Neural cell (in vitro differentiated cells): Measurements from ENCODE around the gene SS18L1. TPM values are rescaled to one million over a fixed set of nuclear protein-coding genes. Genes with fewer than 3 reads are reported as not detected.

Experiments used
- H2AFZ ChIP-seq: fragments of 200-600, 300-800 bp; sonication (generic), shearing (Covaris generic); 2 replicates; pipeline ENCODE4 v1.6.0; 2014; ENCODE audit warnings: low read depth, mild to moderate bottlenecking, antibody characterized with exemption, low read length, moderate library complexity
- H3F3A ChIP-seq: fragments of 200-600 bp; shearing (Covaris generic); 2 replicates; pipeline ENCODE4 v1.6.1; 2016; ENCODE audit warnings: mild to moderate bottlenecking, moderate library complexity, mixed read lengths, antibody characterized with exemption, low read length; ENCODE audit not compliant: insufficient read depth, poor library complexity, severe bottlenecking
- H3K27ac ChIP-seq: fragments of 200-600, 300-800 bp; sonication (generic), shearing (Covaris generic); 2 replicates; pipeline ENCODE4 v1.5.1; 2014; ENCODE audit warnings: mild to moderate bottlenecking, low read length, moderate library complexity
- H3K27me3 ChIP-seq: fragments of 300-800, 200-600 bp; sonication (generic), shearing (Covaris generic); 2 replicates; pipeline ENCODE4 v1.6.0; 2014; ENCODE audit warnings: mild to moderate bottlenecking, low read depth, low read length, moderate library complexity; ENCODE audit not compliant: insufficient read depth
- H3K36me3 ChIP-seq: fragments of 300-800, 200-600 bp; sonication (generic), shearing (Covaris generic); 2 replicates; pipeline ENCODE4 v1.5.1; 2014; ENCODE audit warnings: mild to moderate bottlenecking, antibody characterized with exemption, low read length, moderate library complexity; ENCODE audit not compliant: insufficient read depth
- H3K4me2 ChIP-seq: fragments of 300-800, 200-600 bp; sonication (generic), shearing (Covaris generic); 2 replicates; pipeline ENCODE4 v1.6.0; 2014; ENCODE audit warnings: mild to moderate bottlenecking, low read length
- H3K4me3 ChIP-seq: fragments of 300-800, 200-600 bp; sonication (generic), shearing (Covaris generic); 2 replicates; pipeline ENCODE4 v1.5.1; 2014; ENCODE audit warnings: mild to moderate bottlenecking, low read length, moderate library complexity
- H3K79me2 ChIP-seq: fragments of 200-600 bp; shearing (Covaris generic); replicated peaks from 2 replicates; pipeline ENCODE4 v1.6.0; 2014; ENCODE audit warnings: mild to moderate bottlenecking, low read length, moderate library complexity; ENCODE audit not compliant: insufficient read depth
- H3K9ac ChIP-seq: fragments of 300-800, 200-600 bp; sonication (generic), shearing (Covaris generic); 2 replicates; pipeline ENCODE4 v1.6.1; 2016; ENCODE audit warnings: mild to moderate bottlenecking, low read length, mixed read lengths
- H3K9me2 ChIP-seq: fragments of 200-600 bp; shearing (Covaris generic); 2 replicates; pipeline ENCODE4 v1.6.1; 2016; ENCODE audit warnings: mild to moderate bottlenecking, low read length, mixed read lengths; ENCODE audit not compliant: insufficient read depth
- H3K9me3 ChIP-seq: fragments of 200-600, 300-800 bp; sonication (generic), shearing (Covaris generic); 2 replicates; pipeline ENCODE4 v1.6.1; 2016; ENCODE audit warnings: mild to moderate bottlenecking, mixed run types, low read length, moderate library complexity, mixed read lengths
- H4K20me1 ChIP-seq: fragments of 200-600 bp; shearing (Covaris generic); 2 replicates; pipeline ENCODE4 v1.6.1; 2016; ENCODE audit warnings: mild to moderate bottlenecking, mixed run types; ENCODE audit not compliant: insufficient read depth
- CTCF ChIP-seq: fragments of 450-650 bp; IDR thresholded peaks from 2 replicates; pipeline ENCODE4 v1.5.1; 2014; ENCODE audit warnings: antibody characterized with exemption, mild to moderate bottlenecking, moderate library complexity; ENCODE audit not compliant: poor library complexity, severe bottlenecking
- EP300 ChIP-seq: fragments of 450-650 bp; conservative IDR thresholded peaks from 2 replicates; pipeline ENCODE4 v1.6.1; 2014; ENCODE audit warnings: antibody characterized with exemption, mild to moderate bottlenecking, moderate library complexity; ENCODE audit not compliant: poor library complexity, severe bottlenecking
- EZH2 ChIP-seq: fragments of 200-600, 300-800 bp; shearing (Covaris generic), sonication (generic); IDR thresholded peaks from 2 replicates; pipeline ENCODE4 v1.6.1; 2014; ENCODE audit warnings: antibody characterized with exemption, low read length, borderline replicate concordance, mild to moderate bottlenecking; ENCODE audit not compliant: insufficient read depth, poor library complexity, severe bottlenecking
- MXI1 ChIP-seq: fragments of 450-650 bp; conservative IDR thresholded peaks from 2 replicates; pipeline ENCODE4 v1.6.1; 2014; ENCODE audit warnings: antibody characterized with exemption, mild to moderate bottlenecking; ENCODE audit not compliant: poor library complexity, severe bottlenecking
- POLR2AphosphoS5 ChIP-seq: IDR thresholded peaks from 2 replicates; pipeline ENCODE4 v1.6.1; 2012
- RAD21 ChIP-seq: fragments of 450-650 bp; conservative IDR thresholded peaks from 2 replicates; pipeline ENCODE4 v1.6.1; 2014; ENCODE audit warnings: antibody characterized with exemption, mild to moderate bottlenecking, moderate library complexity
- REST ChIP-seq: IDR thresholded peaks from 2 replicates; pipeline ENCODE4 v1.6.1; 2012; ENCODE audit warnings: borderline replicate concordance
- SMC3 ChIP-seq: fragments of 450-650 bp; conservative IDR thresholded peaks from 2 replicates; pipeline ENCODE4 v1.6.1; 2014; ENCODE audit warnings: antibody characterized with exemption, mild to moderate bottlenecking, moderate library complexity; ENCODE audit not compliant: poor library complexity
- TAF1 ChIP-seq: IDR thresholded peaks from 2 replicates; pipeline ENCODE4 v1.6.1; 2012; ENCODE audit warnings: low read depth
- polyA plus RNA-seq: library from polyadenylated mRNA; depleted of rRNA; stranded (reverse); fragments of >200 nt; gene quantifications from 2 replicates; pipeline ENCODE4 v1.2.3, GENCODE V29; 2014

The SS18L1 gene
- polyA plus RNA-seq, 1 donor from 2014 or later, result 117 TPM

- Histone ChIP-seq H3K27ac (no peak overlapping the region), H3K4me3 (no peak overlapping the region), H3F3A (no peaks in the 10 kb centered on the region), H3K27me3 (peaks cover 6% of the 10 kb centered on the region), H3K9me3 (no peaks in the 10 kb centered on the region), H3K9ac (no peak overlapping the region), H3K79me2 (no peaks in the 10 kb centered on the region), H3K4me2 (no peak overlapping the region), H3K9me2 (no peaks in the 10 kb centered on the region), H4K20me1 (no peaks in the 10 kb centered on the region), H2AFZ (no peak overlapping the region), H3K36me3 (no peaks in the 10 kb centered on the region)
- TF ChIP-seq REST, result no peak
- no peak for TF ChIP-seq TAF1
- TF ChIP-seq EZH2, result no peak
- no peak for TF ChIP-seq RAD21
- TF ChIP-seq POLR2AphosphoS5, result no peak
- TF ChIP-seq EP300, result no peak
- no peak for TF ChIP-seq MXI1
- TF ChIP-seq CTCF, result no peak
- TF ChIP-seq SMC3, result no peak
Measured at GRCh38 chr20:62227591-62227976, 84.0 kb downstream of the SS18L1 start.

GRCh38 chr20:62227977-62228958 is 84.7 kb downstream of the SS18L1 start:
- no peak for TF ChIP-seq SMC3
- TF ChIP-seq EP300, result no peak
- no peak for TF ChIP-seq MXI1
- no peak for TF ChIP-seq EZH2
- TF ChIP-seq RAD21, result no peak
- TF ChIP-seq POLR2AphosphoS5, result no peak
- TF ChIP-seq CTCF, result no peak
- TF ChIP-seq TAF1, result no peak
- TF ChIP-seq REST, result no peak
- H3K4me3 ChIP-seq, result no peak overlapping the region
- H3K27ac ChIP-seq, result no peak overlapping the region
- H3K36me3 ChIP-seq, result no peaks in the 10 kb centered on the region
- no peaks in the 10 kb centered on the region for H3K79me2 ChIP-seq
- no peaks in the 10 kb centered on the region for H3K9me3 ChIP-seq
- no peak overlapping the region for H3K4me2 ChIP-seq
- H3F3A ChIP-seq, result no peaks in the 10 kb centered on the region
- H3K27me3 ChIP-seq, result peaks cover 4% of the 10 kb centered on the region
- H4K20me1 ChIP-seq, result no peaks in the 10 kb centered on the region
- no peak overlapping the region for H2AFZ ChIP-seq
- no peak overlapping the region for H3K9ac ChIP-seq
- H3K9me2 ChIP-seq, result no peaks in the 10 kb centered on the region
